ENCODE measurements around the gene NPAS1. TPM values are rescaled to one million over a fixed set of nuclear protein-coding genes. Genes with fewer than 3 reads are reported as not detected.

The NPAS1 gene
- total and polyA plus RNA-seq, 2 of the 13 experiments (the other 11 are each of a cell fraction or from before 2014, with no cell fraction given), result 0.35 to 2.9 TPM

GRCh38 chr19:47047763-47048405, 28.2 kb downstream of the NPAS1 start (continued):
- no peak for TF ChIP-seq IRF1 (CRISPR knock-in tag; IDR thresholded peaks at IDR 0.05; ENCODE audit: low read depth)
- no peak for TF ChIP-seq HINFP (CRISPR knock-in tag; IDR thresholded peaks at IDR 0.05; ENCODE audit: low read depth)
- TF ChIP-seq ZNF609 (CRISPR knock-in tag; IDR thresholded peaks at IDR 0.05; ENCODE audit: borderline replicate concordance), result no peak
- no peak for TF ChIP-seq ZNF549 (CRISPR knock-in tag; IDR thresholded peaks at IDR 0.05)
- TF ChIP-seq ZBTB10 (CRISPR knock-in tag; IDR thresholded peaks at IDR 0.05; ENCODE audit: borderline replicate concordance), result no peak
- no peak for TF ChIP-seq HOXD1 (CRISPR knock-in tag; IDR thresholded peaks at IDR 0.05)
- TF ChIP-seq NFIB (CRISPR knock-in tag; IDR thresholded peaks at IDR 0.05; ENCODE audit: borderline replicate concordance), result no peak
- TF ChIP-seq EHMT2 (IDR thresholded peaks at IDR 0.05; ENCODE audit: borderline replicate concordance, low read depth, low read length), result no peak
- no peak for TF ChIP-seq RAD21 (CRISPR knock-in tag; IDR thresholded peaks at IDR 0.05)
- TF ChIP-seq CREB1 (IDR thresholded peaks at IDR 0.05), result peak; percentile 55; the same call in 1 of the 2 replicates
- no peak for TF ChIP-seq CREB1 (CRISPR knock-in tag; IDR thresholded peaks at IDR 0.05)
- no peak for TF ChIP-seq ZNF615 (CRISPR knock-in tag; IDR thresholded peaks at IDR 0.05; ENCODE audit: borderline replicate concordance)
- TF ChIP-seq KAT2B (IDR thresholded peaks at IDR 0.05; ENCODE audit: borderline replicate concordance, low read depth, low read length), result no peak
- no peak for TF ChIP-seq NCOA1 (CRISPR knock-in tag; IDR thresholded peaks at IDR 0.05)
- no peak for TF ChIP-seq ARHGAP35 (CRISPR knock-in tag; IDR thresholded peaks at IDR 0.05; ENCODE audit: borderline replicate concordance)
- no peak for TF ChIP-seq BATF2 (CRISPR knock-in tag; IDR thresholded peaks at IDR 0.05)
- TF ChIP-seq STAT5B (CRISPR knock-in tag; IDR thresholded peaks at IDR 0.05), result no peak
- TF ChIP-seq TOE1 (CRISPR knock-in tag; IDR thresholded peaks at IDR 0.05), result no peak
- TF ChIP-seq ZNF326 (CRISPR knock-in tag; IDR thresholded peaks at IDR 0.05; ENCODE audit: borderline replicate concordance), result no peak
- 0 out of 2 replicates have a peak, but pooled peaks have one; percentile 28 for TF ChIP-seq NFKB2 (CRISPR knock-in tag; IDR thresholded peaks at IDR 0.05; ENCODE audit: borderline replicate concordance)
